Heart left ventricle (tissue), 13 donors: ENCODE measurements around the gene CBX1.

ENCODE experiments used
- CTCF ChIP-seq, 12 donors: fragments of 200-600 bp; sonication (generic) in 4 of 12; IDR thresholded peaks; one replicate each; pipeline versions ENCODE4 v1.5.0 to v1.8.0; 2018 to 2022; ENCODE audit warnings: antibody characterized with exemption in 12 of 12, mild to moderate bottlenecking in 5 of 12
- POLR2A ChIP-seq, 2 donors: fragments of 450-650 bp; IDR thresholded peaks; one replicate each; pipeline ENCODE4 v1.6.1; 2017; ENCODE audit warnings: antibody characterized with exemption in 2 of 2, mild to moderate bottlenecking in 2 of 2, moderate library complexity in 2 of 2
- donor health status: ischemic (EF 13 %, LVEDD 7.1; RV severe dilation, severe dysfunction).
- donor health status: DM: no; HTN: yes; CAD: no.
- donor health status: DM: no; HTN: no; CAD: no.
- donor health status: ischemic (EF 25% LVEDD 6.9; RV normal size, moderate dysfunction).
- donor health status: ischemic (EF 25% LVEDD 5.7; RV mildly dilated, moderate dysfunction).
- donor health status: ischemic (EF 35%, LVEDD 5.7; RV mildly dilated, moderate dysfunction).
- donor health status: nonischemic (EF 11% LVEDD 7.7; RV severe dilation, severe dysfunction).
- donor health status: DM: yes; HTN: yes; CAD: no.
- donor health status: PGD.
- donor health status: ischemic (EF 29% LVEDD 5.4; RV normal size, mild dysfunction).
- donor health status: nonischemic (EF 23%, LVEDD 6.1; RV moderate dilation, normal function).

GRCh38 chr17:48144231-48144630 lies 43.0 kb upstream of the CBX1 start:
- TF ChIP-seq CTCF (IDR thresholded peaks at IDR 0.05) = no peak
- TF ChIP-seq POLR2A (IDR thresholded peaks at IDR 0.05) = no peak
